OCI-LY1 (cell line): ENCODE results near the gene GDAP1L1.

ENCODE experiments used
- H2AFZ ChIP-seq: fragments of 200-600 bp; sonication (generic), shearing (Covaris generic); 2 replicates; pipeline ENCODE4 v1.6.0; 2014; ENCODE audit warnings: antibody characterized with exemption, mild to moderate bottlenecking, low read length
- H3F3A ChIP-seq: fragments of 200-600 bp; sonication (generic), shearing (Covaris generic); 2 replicates; pipeline ENCODE4 v1.6.0; 2014; ENCODE audit warnings: mild to moderate bottlenecking, antibody characterized with exemption, low read length, moderate library complexity; ENCODE audit not compliant: insufficient read depth
- H3K27ac ChIP-seq: fragments of 200-600 bp; sonication (generic); 2 replicates; pipeline ENCODE4 v1.5.1; 2014; ENCODE audit warnings: low read length, mixed run types, mild to moderate bottlenecking, low read depth; ENCODE audit not compliant: poor library complexity, severe bottlenecking
- H3K27me3 ChIP-seq: fragments of 200-600 bp; sonication (generic); 2 replicates; pipeline ENCODE4 v1.6.0; 2014; ENCODE audit warnings: antibody characterized with exemption, mild to moderate bottlenecking, low read length, moderate library complexity; ENCODE audit not compliant: insufficient read depth
- H3K36me3 ChIP-seq: fragments of 200-600 bp; sonication (generic); 2 replicates; pipeline ENCODE4 v1.6.1; 2014; ENCODE audit warnings: mild to moderate bottlenecking, antibody characterized with exemption, low read length, moderate library complexity, mixed read lengths; ENCODE audit not compliant: insufficient read depth
- H3K4me1 ChIP-seq: fragments of 200-600 bp; sonication (generic); 2 replicates; pipeline ENCODE4 v1.5.1; 2014; ENCODE audit warnings: mild to moderate bottlenecking, low read length, moderate library complexity; ENCODE audit not compliant: insufficient read depth, severe bottlenecking
- H3K4me2 ChIP-seq: fragments of 200-600 bp; sonication (generic), shearing (Covaris generic); 2 replicates; pipeline ENCODE4 v1.6.1; 2014; ENCODE audit warnings: low read length
- H3K4me3 ChIP-seq: fragments of 200-600 bp; sonication (generic); 2 replicates; pipeline ENCODE4 v1.5.1; 2014; ENCODE audit warnings: low read length, low read depth, mild to moderate bottlenecking, mixed read lengths; ENCODE audit not compliant: poor library complexity, severe bottlenecking
- H3K79me2 ChIP-seq: fragments of 200-600 bp; shearing (Covaris generic); 2 replicates; pipeline ENCODE4 v1.6.1; 2016; ENCODE audit warnings: mixed run types, low read length, mixed read lengths; ENCODE audit not compliant: insufficient read depth
- H3K9ac ChIP-seq: fragments of 200-600 bp; sonication (generic), shearing (Covaris generic); 2 replicates; pipeline ENCODE4 v1.6.1; 2014; ENCODE audit warnings: mild to moderate bottlenecking, low read length, mixed read lengths
- H3K9me2 ChIP-seq: fragments of 200-600 bp; sonication (generic), shearing (Covaris generic); 2 replicates; pipeline ENCODE4 v1.6.1; 2014; ENCODE audit warnings: low read depth, mild to moderate bottlenecking, low read length, mixed read lengths
- H3K9me3 ChIP-seq: fragments of 200-600 bp; shearing (Covaris generic); 2 replicates; pipeline ENCODE4 v1.6.1; 2014; ENCODE audit warnings: low read length, mixed read lengths
- H4K20me1 ChIP-seq: fragments of 200-600 bp; sonication (generic), shearing (Covaris generic); 2 replicates; pipeline ENCODE4 v1.6.0; 2016; ENCODE audit warnings: mild to moderate bottlenecking, low read length; ENCODE audit not compliant: insufficient read depth
- CTCF ChIP-seq: fragments of 200-600 bp; sonication (generic), shearing (Covaris generic); IDR thresholded peaks from 2 replicates; pipeline ENCODE4 v1.5.1; 2017; ENCODE audit warnings: mild to moderate bottlenecking, antibody characterized with exemption, low read length, moderate library complexity, mixed read lengths
- EZH2 ChIP-seq: fragments of 200-600 bp; sonication (generic), shearing (Covaris generic); IDR thresholded peaks from 2 replicates; pipeline ENCODE4 v1.8.0; 2017; ENCODE audit warnings: borderline replicate concordance, mixed run types, mild to moderate bottlenecking, antibody characterized with exemption, low read length, moderate library complexity, mixed read lengths

GDAP1L1 gene

GRCh38 chr20:44207126-44207723 is 39.9 kb upstream of the GDAP1L1 start:
- Histone ChIP-seq H2AFZ (no peak overlapping the region), H3K9me2 (no peaks in the 10 kb centered on the region), H3K4me3 (no peak overlapping the region), H3F3A (no peaks in the 10 kb centered on the region), H3K4me2 (peak overlapping the region; percentile 18; the same call in 1 of the 2 replicates), H3K9me3 (no peaks in the 10 kb centered on the region), H4K20me1 (0 out of 2 replicates have a peak, but pooled peaks cover 3% of the 10 kb centered on the region), H3K27me3 (no peaks in the 10 kb centered on the region), H3K9ac (no peak overlapping the region), H3K4me1 (peaks cover 39% of the 10 kb centered on the region), H3K79me2 (peaks cover 32% of the 10 kb centered on the region), H3K36me3 (peaks cover 31% of the 10 kb centered on the region), H3K27ac (no peak overlapping the region)
- TF ChIP-seq EZH2 = no peak
- no peak for TF ChIP-seq CTCF

GRCh38 chr20:44208165-44208564 is 38.9 kb upstream of the GDAP1L1 start:
- Histone ChIP-seq H3K27ac (no peak overlapping the region), H2AFZ (no peak overlapping the region), H3K4me3 (peak overlapping the region; percentile 84), H4K20me1 (0 out of 2 replicates have a peak, but pooled peaks cover 3% of the 10 kb centered on the region), H3K9me3 (no peaks in the 10 kb centered on the region), H3K36me3 (peaks cover 21% of the 10 kb centered on the region), H3K79me2 (peaks cover 32% of the 10 kb centered on the region), H3K9me2 (no peaks in the 10 kb centered on the region), H3K4me1 (peaks cover 39% of the 10 kb centered on the region), H3K4me2 (peak overlapping the region; percentile 81), H3F3A (no peaks in the 10 kb centered on the region), H3K9ac (peak overlapping the region; percentile 85; the same call in 1 of the 2 replicates), H3K27me3 (no peaks in the 10 kb centered on the region)
- no peak for TF ChIP-seq CTCF

GRCh38 chr20:44208770-44209169 is 38.3 kb upstream of the GDAP1L1 start:
- Histone ChIP-seq H3K9me2 (no peaks in the 10 kb centered on the region), H3K4me1 (peaks cover 39% of the 10 kb centered on the region), H2AFZ (no peak overlapping the region), H3K9me3 (no peaks in the 10 kb centered on the region), H3K9ac (peak overlapping the region; percentile 85), H3K79me2 (peaks cover 32% of the 10 kb centered on the region), H3K4me3 (peak overlapping the region; percentile 84), H3F3A (no peaks in the 10 kb centered on the region), H3K4me2 (peak overlapping the region; percentile 81), H4K20me1 (0 out of 2 replicates have a peak, but pooled peaks cover 3% of the 10 kb centered on the region), H3K36me3 (peaks cover 17% of the 10 kb centered on the region), H3K27ac (no peak overlapping the region), H3K27me3 (no peaks in the 10 kb centered on the region)
- TF ChIP-seq CTCF = no peak
- TF ChIP-seq EZH2 = no peak
